GM12801 (cell line): Measurements from ENCODE around the gene SMIM23.

Source experiments
- TF ChIP-seq, protein P1 (sequence below): IDR thresholded peaks from one replicate; pipeline ENCODE4 v1.5.1; 2011; ENCODE audit warnings: control low read depth; ENCODE audit not compliant: insufficient read length; ENCODE audit errors: extremely low read depth

Gene SMIM23

DNA sequence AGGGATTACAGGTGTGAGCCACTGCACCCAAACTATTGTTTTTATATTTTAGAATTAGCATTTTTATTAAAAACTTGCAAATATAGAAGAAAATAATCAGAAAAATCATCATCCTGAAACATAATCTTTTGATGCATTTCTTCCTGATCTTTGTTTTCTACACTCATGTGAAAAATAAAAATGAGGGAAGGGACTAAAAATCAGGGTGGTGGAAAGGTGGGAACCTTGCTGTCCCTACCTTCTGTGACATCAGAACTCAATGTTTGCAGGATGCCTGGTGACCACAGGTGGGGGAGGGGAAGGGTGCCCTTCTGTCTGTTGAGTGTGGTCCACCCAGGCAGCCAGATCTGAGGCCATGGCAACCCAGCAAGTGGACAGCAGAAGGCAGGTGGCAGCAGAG is at the start of gene SMIM23:
Gene SMIM23 (plus strand): TSS at position 301 of the 400 bp plus-strand sequence. CDS start 55 bp downstream, at position 356.
- TF ChIP-seq, protein P1, sequence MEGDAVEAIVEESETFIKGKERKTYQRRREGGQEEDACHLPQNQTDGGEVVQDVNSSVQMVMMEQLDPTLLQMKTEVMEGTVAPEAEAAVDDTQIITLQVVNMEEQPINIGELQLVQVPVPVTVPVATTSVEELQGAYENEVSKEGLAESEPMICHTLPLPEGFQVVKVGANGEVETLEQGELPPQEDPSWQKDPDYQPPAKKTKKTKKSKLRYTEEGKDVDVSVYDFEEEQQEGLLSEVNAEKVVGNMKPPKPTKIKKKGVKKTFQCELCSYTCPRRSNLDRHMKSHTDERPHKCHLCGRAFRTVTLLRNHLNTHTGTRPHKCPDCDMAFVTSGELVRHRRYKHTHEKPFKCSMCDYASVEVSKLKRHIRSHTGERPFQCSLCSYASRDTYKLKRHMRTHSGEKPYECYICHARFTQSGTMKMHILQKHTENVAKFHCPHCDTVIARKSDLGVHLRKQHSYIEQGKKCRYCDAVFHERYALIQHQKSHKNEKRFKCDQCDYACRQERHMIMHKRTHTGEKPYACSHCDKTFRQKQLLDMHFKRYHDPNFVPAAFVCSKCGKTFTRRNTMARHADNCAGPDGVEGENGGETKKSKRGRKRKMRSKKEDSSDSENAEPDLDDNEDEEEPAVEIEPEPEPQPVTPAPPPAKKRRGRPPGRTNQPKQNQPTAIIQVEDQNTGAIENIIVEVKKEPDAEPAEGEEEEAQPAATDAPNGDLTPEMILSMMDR: no peak

DNA sequence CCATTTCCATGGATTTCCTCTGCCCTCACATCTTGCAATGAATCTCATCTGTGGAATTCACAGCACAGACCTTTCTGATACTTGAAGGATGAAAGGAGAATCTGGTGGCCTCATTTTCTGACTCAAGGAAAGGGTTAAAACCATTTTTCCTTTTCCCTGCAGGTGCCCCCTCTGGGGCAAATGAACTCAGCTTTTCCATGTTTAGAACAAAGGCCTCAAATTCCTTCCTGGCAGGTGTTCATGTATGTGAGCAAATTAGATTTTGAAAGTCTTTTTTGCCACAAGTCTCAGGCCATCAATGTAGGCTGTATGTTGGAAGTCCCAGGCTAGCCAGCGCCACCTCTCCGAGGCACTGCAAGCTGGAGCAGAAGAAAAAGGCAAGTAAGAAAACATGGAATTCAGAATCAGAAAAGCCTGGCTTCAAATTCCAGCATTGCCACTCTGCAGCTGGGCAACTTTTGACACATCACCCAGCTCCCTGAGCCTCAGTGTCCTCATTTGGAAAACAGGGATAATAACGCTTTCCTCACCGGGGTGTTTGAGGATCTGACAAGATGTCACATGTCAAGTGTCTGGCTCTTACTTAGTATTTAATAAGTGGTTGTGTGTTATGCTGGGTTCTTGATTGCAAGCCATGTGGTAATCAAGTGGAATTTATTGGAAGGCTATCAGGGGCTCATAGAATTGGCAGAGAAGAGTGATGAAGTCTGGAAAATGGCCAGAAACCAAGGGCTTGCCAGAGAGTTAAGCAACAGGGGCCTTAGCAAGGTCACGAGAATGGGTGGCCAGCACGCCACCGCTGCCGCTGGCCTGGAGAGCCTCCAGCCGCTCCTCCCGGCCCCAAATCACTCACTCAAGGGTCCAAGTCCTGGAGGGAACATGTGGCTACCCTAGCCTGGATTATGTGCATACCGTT is 48.4 kb upstream of the SMIM23 start:
- TF ChIP-seq, protein P1: no peak

DNA sequence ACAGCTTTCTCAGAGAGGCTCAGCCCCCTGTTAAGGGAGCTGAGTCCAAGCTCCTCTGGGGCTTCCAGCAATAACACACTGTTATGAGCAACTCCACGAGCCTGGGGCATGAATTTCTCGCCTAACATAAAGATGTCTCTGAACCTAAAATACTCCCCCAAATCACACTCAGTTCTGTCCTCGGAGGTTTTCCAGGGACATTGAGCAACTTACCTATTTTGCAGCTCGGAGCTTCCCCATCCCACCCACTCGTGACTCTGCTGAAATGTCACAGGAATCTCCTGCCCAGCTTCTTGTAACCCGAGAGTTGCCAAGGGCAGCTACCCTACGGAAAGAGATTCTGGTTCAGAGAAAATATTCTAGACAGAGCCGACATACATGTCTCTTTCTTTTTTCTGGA is 47.1 kb upstream of the SMIM23 start:
- TF ChIP-seq, protein P1: no peak

DNA sequence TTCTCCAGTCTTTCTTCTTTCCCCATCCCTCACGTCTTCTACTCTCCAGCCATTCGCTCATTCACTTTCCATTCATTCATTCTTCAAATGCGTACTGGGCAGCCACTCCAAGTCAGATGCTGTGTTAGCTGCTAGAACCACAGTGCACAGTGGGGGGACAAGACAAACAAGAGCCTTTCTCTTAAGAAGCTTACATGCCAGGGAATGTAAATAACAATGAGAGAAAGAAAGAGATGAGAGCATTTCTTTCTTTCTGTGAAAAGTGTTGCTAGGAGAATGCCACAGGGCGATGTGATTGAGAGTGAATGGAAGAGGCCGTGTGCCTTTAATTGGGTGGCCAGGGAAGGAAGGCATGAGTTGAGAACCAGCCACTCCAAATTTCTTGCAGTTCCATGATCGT is 46.3 kb upstream of the SMIM23 start:
- TF ChIP-seq, protein P1: no peak

DNA sequence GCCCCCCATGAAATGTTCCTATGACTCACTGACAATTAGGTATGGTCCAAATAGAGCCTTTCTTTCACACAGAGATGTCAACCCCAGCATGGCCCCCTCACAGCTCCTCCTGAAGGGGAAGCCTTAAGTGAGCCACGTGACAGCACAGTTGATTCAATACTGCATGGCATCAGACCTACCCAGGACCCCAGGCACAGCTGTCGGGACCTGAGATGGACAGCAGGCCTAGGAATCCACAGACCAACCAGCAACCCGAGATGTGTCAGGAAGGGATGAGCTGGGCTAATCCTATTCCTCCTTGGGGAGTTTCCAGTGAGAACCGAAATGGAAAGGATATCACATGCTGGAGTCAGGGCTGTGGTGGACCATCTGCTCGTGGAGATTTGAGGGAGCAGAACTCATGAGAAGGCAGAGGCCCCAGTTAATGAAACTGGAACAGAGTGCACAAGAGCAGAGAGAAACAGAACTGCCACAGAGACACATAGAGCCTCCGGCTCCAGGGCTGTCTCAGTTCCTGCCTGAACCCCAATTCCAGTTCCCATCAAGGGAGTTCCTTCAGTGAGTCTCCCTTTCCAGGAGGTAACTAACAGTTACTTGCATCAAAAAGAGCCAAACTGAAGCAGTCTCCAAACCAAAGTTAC is 42.1 kb upstream of the SMIM23 start:
- TF ChIP-seq, protein P1: no peak

DNA sequence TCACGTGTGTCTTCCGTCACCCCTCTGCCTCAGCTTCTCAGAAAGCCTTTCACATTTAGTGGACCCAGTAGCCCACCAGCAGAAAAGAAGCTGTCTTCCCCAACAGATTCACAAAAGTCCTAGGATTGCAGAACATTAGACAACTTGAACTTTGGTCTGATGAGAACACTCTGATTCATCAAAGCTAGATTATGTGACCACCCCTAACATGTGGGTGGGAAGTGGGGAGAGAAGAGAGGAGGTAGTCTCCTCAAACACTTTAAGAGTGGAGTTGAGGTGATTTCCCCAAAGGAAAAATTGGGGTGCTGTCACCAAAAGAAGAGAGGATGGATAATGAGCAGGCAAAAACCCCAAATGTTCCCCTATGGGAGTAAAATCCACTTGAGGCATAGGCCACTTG is 41.4 kb upstream of the SMIM23 start:
- TF ChIP-seq, protein P1: no peak

DNA sequence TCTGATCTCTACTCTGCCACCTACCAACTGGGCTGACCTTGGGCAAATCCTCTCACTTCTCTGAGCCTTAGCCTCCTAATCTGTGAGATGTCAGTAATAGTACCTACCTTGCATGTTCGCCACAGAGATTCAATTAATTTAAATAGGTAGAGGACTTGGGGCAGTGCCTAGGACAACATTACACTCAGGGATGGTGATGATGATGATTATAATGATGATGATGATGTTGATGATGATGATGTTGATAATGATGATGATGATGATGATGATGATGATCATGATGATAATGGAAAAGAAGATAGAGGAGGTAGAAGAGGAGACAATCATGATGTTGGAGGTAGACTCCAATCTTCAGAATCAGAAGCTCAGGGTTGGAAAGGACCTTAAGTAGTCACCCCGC is 40.7 kb upstream of the SMIM23 start:
- TF ChIP-seq, protein P1: no peak
